Keratinocyte (primary cell): ENCODE results near the gene SCTR.

Experiments used
- CTCF ChIP-seq, 3 experiments: IDR thresholded peaks in 1 of 3; conservative IDR thresholded peaks in 1 of 3; optimal IDR thresholded peaks in 1 of 3; 2 replicates in 2 of 3; 3 replicates in 1 of 3; pipeline versions ENCODE3 to v1.5.1; 2011; ENCODE audit warnings: low read length in 3 of 3, mild to moderate bottlenecking in 3 of 3, moderate library complexity in 2 of 3, control low read depth in 1 of 3, inconsistent platforms in 1 of 3; ENCODE audit not compliant: insufficient read depth in 2 of 3; ENCODE audit errors: extremely low read depth in 1 of 3
- EZH2 ChIP-seq: IDR thresholded peaks from one replicate; pipeline ENCODE4 v1.6.1; 2012; ENCODE audit warnings: inconsistent platforms, mild to moderate bottlenecking, low read length, moderate library complexity

GRCh38 chr2:119486886-119487285, 37.4 kb downstream of the SCTR start:
- TF ChIP-seq EZH2 = no peak
- TF ChIP-seq CTCF (optimal IDR thresholded peaks at IDR 0.05 in 1 of 3, IDR thresholded peaks at IDR 0.05 in 1 of 3, conservative IDR thresholded peaks at IDR 0.05 in 1 of 3; ENCODE audit: extremely low read depth in 1 of 3, insufficient read depth in 2 of 3, low read length in 3 of 3) = no peak
